ACC112 (cell line): ENCODE data around the gene VTCN1.
"Not testable (repeated sequence)": the region's sequence is repeated elsewhere in the genome, so short reads cannot be mapped to it uniquely, and the experiment has no call there.

ENCODE experiments used
- H2AFZ ChIP-seq: fragments of 200-600 bp; sonication (generic); one replicate; pipeline ENCODE4 v1.6.0; 2017; ENCODE audit warnings: antibody characterized with exemption, low read length; ENCODE audit not compliant: unreplicated experiment
- H3K27ac ChIP-seq: fragments of 200-600 bp; sonication (generic); 2 replicates; pipeline ENCODE4 v1.5.1; 2014; ENCODE audit warnings: low read depth, mild to moderate bottlenecking, antibody characterized with exemption, low read length, moderate library complexity
- H3K27me3 ChIP-seq: fragments of 200-600 bp; sonication (generic); 2 replicates; pipeline ENCODE4 v1.6.1; 2014; ENCODE audit warnings: mild to moderate bottlenecking, antibody characterized with exemption, low read length, moderate library complexity, mixed read lengths; ENCODE audit not compliant: insufficient read depth
- H3K36me3 ChIP-seq: fragments of 200-600 bp; sonication (generic); 2 replicates; pipeline ENCODE4 v1.6.1; 2016; ENCODE audit warnings: mild to moderate bottlenecking, antibody characterized with exemption, low read length, moderate library complexity, mixed read lengths; ENCODE audit not compliant: insufficient read depth
- H3K4me1 ChIP-seq: fragments of 200-600 bp; sonication (generic); one replicate; pipeline ENCODE4 v1.6.1; 2016; ENCODE audit warnings: low read length, mixed read lengths; ENCODE audit not compliant: insufficient read depth, unreplicated experiment, control insufficient read depth
- H3K4me3 ChIP-seq: fragments of 200-600 bp; sonication (generic); 2 replicates; pipeline ENCODE4 v1.5.1; 2014; ENCODE audit warnings: mild to moderate bottlenecking, low read depth, low read length
- H3K79me2 ChIP-seq: fragments of 200-600 bp; sonication (generic); one replicate; pipeline ENCODE4 v1.6.0; 2016; ENCODE audit warnings: low read length; ENCODE audit not compliant: control insufficient read depth, unreplicated experiment, insufficient read depth

VTCN1 gene

GRCh38 chr1:117167402-117167801, 43.3 kb downstream of the VTCN1 start:
- Histone ChIP-seq H3K27ac (no peak overlapping the region), H3K4me3 (no peak overlapping the region), H3K27me3 (no peaks in the 10 kb centered on the region), H3K4me1 (peaks cover 10% of the 10 kb centered on the region), H2AFZ (no peak overlapping the region), H3K79me2 (no peaks in the 10 kb centered on the region), H3K36me3 (no peaks in the 10 kb centered on the region)

- no peaks in the 10 kb centered on the region for H3K36me3 ChIP-seq
- H3K4me3 ChIP-seq: no peak overlapping the region
- H3K79me2 ChIP-seq: no peaks in the 10 kb centered on the region
- no peaks in the 10 kb centered on the region for H3K4me1 ChIP-seq
- peak overlapping the region; percentile 30; the same call in 1 of the 2 replicates for H3K27ac ChIP-seq
- H2AFZ ChIP-seq: no peak overlapping the region
- H3K27me3 ChIP-seq: peaks cover 4% of the 10 kb centered on the region
Observed at GRCh38 chr1:117166076-117166475, 44.7 kb downstream of the VTCN1 start.

- H3K36me3 ChIP-seq: no peaks in the 10 kb centered on the region
- no peak overlapping the region for H2AFZ ChIP-seq
- no peak overlapping the region for H3K27ac ChIP-seq
- no peak overlapping the region for H3K4me3 ChIP-seq
- H3K79me2 ChIP-seq: no peaks in the 10 kb centered on the region
- no peaks in the 10 kb centered on the region for H3K4me1 ChIP-seq
- peaks cover 16% of the 10 kb centered on the region for H3K27me3 ChIP-seq
Observed at GRCh38 chr1:117164209-117164608, 46.5 kb downstream of the VTCN1 start.

GRCh38 chr1:117162816-117163215, 47.9 kb downstream of the VTCN1 start:
- no peak overlapping the region for H3K4me3 ChIP-seq
- H3K36me3 ChIP-seq: no peaks in the 10 kb centered on the region
- no peak overlapping the region for H3K27ac ChIP-seq
- no peak overlapping the region for H2AFZ ChIP-seq
- H3K79me2 ChIP-seq: no peaks in the 10 kb centered on the region
- H3K4me1 ChIP-seq: no peaks in the 10 kb centered on the region
- peaks cover 16% of the 10 kb centered on the region for H3K27me3 ChIP-seq

GRCh38 chr1:117161887-117162286, 48.8 kb downstream of the VTCN1 start:
- H2AFZ ChIP-seq: no peak overlapping the region
- no peak overlapping the region for H3K27ac ChIP-seq
- peaks cover 16% of the 10 kb centered on the region for H3K27me3 ChIP-seq
- H3K4me1 ChIP-seq: no peaks in the 10 kb centered on the region
- no peaks in the 10 kb centered on the region for H3K79me2 ChIP-seq
- H3K36me3 ChIP-seq: no peaks in the 10 kb centered on the region
- no peak overlapping the region for H3K4me3 ChIP-seq

GRCh38 chr1:117151305-117151704, 59.4 kb downstream of the VTCN1 start:
- not testable (repeated sequence) for H3K79me2 ChIP-seq, H2AFZ ChIP-seq, H3K4me3 ChIP-seq, H3K36me3 ChIP-seq, H3K27ac ChIP-seq, H3K27me3 ChIP-seq
- H3K4me1 ChIP-seq: peaks cover 17% of the 10 kb centered on the region

- H3K36me3 ChIP-seq: no peaks in the 10 kb centered on the region
- H3K4me3 ChIP-seq: no peak overlapping the region
- no peaks in the 10 kb centered on the region for H3K27me3 ChIP-seq
- H3K4me1 ChIP-seq: peaks cover 23% of the 10 kb centered on the region
- H2AFZ ChIP-seq: no peak overlapping the region
- H3K79me2 ChIP-seq: no peaks in the 10 kb centered on the region
- no peak overlapping the region for H3K27ac ChIP-seq
Observed at GRCh38 chr1:117150316-117150715, 60.4 kb downstream of the VTCN1 start.

GRCh38 chr1:117147856-117148588, 62.7 kb downstream of the VTCN1 start:
- peaks cover 23% of the 10 kb centered on the region for H3K4me1 ChIP-seq
- H2AFZ ChIP-seq: no peak overlapping the region
- H3K27me3 ChIP-seq: no peaks in the 10 kb centered on the region
- no peaks in the 10 kb centered on the region for H3K36me3 ChIP-seq
- no peaks in the 10 kb centered on the region for H3K79me2 ChIP-seq
- H3K27ac ChIP-seq: peak overlapping the region; percentile 83; the same call in 1 of the 2 replicates
- H3K4me3 ChIP-seq: no peak overlapping the region

GRCh38 chr1:117147341-117147831, 63.3 kb downstream of the VTCN1 start:
- no peak overlapping the region for H2AFZ ChIP-seq
- no peak overlapping the region for H3K4me3 ChIP-seq
- no peaks in the 10 kb centered on the region for H3K36me3 ChIP-seq
- peak overlapping the region; percentile 83 for H3K27ac ChIP-seq
- peaks cover 23% of the 10 kb centered on the region for H3K4me1 ChIP-seq
- no peaks in the 10 kb centered on the region for H3K27me3 ChIP-seq
- H3K79me2 ChIP-seq: no peaks in the 10 kb centered on the region

- Histone ChIP-seq H3K27me3 (no peaks in the 10 kb centered on the region), H2AFZ (peak overlapping the region; percentile 10), H3K4me1 (peaks cover 23% of the 10 kb centered on the region)
Observed at GRCh38 chr1:117146575-117147340, 64.0 kb downstream of the VTCN1 start.

More at GRCh38 chr1:117146575-117147340, 64.0 kb downstream of the VTCN1 start:
- no peaks in the 10 kb centered on the region for H3K36me3 ChIP-seq
- no peaks in the 10 kb centered on the region for H3K79me2 ChIP-seq
- H3K27ac ChIP-seq: peak overlapping the region; percentile 83
- peak overlapping the region; percentile 25; the same call in 1 of the 2 replicates for H3K4me3 ChIP-seq
